Liver (tissue), 9 donors: ENCODE results near the gene PRRC2A. TPM values are rescaled to one million over a fixed set of nuclear protein-coding genes. Genes with fewer than 3 reads are reported as not detected.
"Not testable (repeated sequence)": the region's sequence is repeated elsewhere in the genome, so short reads cannot be mapped to it uniquely, and the experiment has no call there.

Experiments used
- DNase-seq: peaks from one replicate; pipeline ENCODE4 v3.0.0-alpha.2; 2017; ENCODE audit warnings: low spot score
- H3K27ac ChIP-seq, 2 donors: one replicate each; pipeline ENCODE4 v1.7.0; 2013; ENCODE audit warnings: inconsistent platforms in 2 of 2, low read length in 2 of 2, control low read depth in 1 of 2, low read depth in 1 of 2, mild to moderate bottlenecking in 1 of 2
- H3K27me3 ChIP-seq, 4 donors: one replicate each; pipeline versions ENCODE4 v1.6.1 to v1.7.0; 2013; ENCODE audit warnings: low read length in 3 of 4, inconsistent platforms in 1 of 4, mild to moderate bottlenecking in 1 of 4, moderate library complexity in 1 of 4; ENCODE audit not compliant: control insufficient read depth in 4 of 4, insufficient read depth in 4 of 4
- H3K36me3 ChIP-seq, 4 donors: one replicate each; pipeline versions ENCODE4 v1.6.1 to v1.7.0; 2013; ENCODE audit warnings: low read length in 3 of 4, mild to moderate bottlenecking in 3 of 4, low read depth in 1 of 4, moderate library complexity in 1 of 4; ENCODE audit not compliant: control insufficient read depth in 4 of 4, insufficient read depth in 3 of 4
- H3K4me1 ChIP-seq, 4 donors: one replicate each; pipeline versions ENCODE4 v1.6.1 to v1.7.0; 2013; ENCODE audit warnings: low read length in 3 of 4, mild to moderate bottlenecking in 3 of 4, moderate library complexity in 1 of 4; ENCODE audit not compliant: control insufficient read depth in 4 of 4, insufficient read depth in 4 of 4
- H3K4me3 ChIP-seq, 3 donors: one replicate each; pipeline versions ENCODE4 v1.6.1 to v1.7.0; 2013; ENCODE audit warnings: low read length in 3 of 3, control low read depth in 1 of 3, low read depth in 1 of 3, mild to moderate bottlenecking in 1 of 3
- H3K9ac ChIP-seq, 2 donors: one replicate each; pipeline ENCODE4 v1.7.0; 2013; ENCODE audit warnings: low read length in 2 of 2, mild to moderate bottlenecking in 2 of 2, moderate library complexity in 2 of 2, control low read depth in 1 of 2, low read depth in 1 of 2
- H3K9me3 ChIP-seq, 4 donors: one replicate each; pipeline versions ENCODE4 v1.6.1 to v1.7.0; 2013; ENCODE audit warnings: low read length in 3 of 4; ENCODE audit not compliant: control insufficient read depth in 4 of 4
- ATF3 ChIP-seq: IDR thresholded peaks from 2 replicates; pipeline ENCODE4 v1.6.1; 2016; ENCODE audit warnings: antibody characterized with exemption
- CTCF ChIP-seq: fragments of 150-350 bp; IDR thresholded peaks from 2 replicates; pipeline ENCODE4 v1.5.1; 2017; ENCODE audit warnings: improper control_type of control experiment, low read depth, low read length; ENCODE audit not compliant: missing input control
- EGR1 ChIP-seq, 2 donors: IDR thresholded peaks; 2 replicates each; pipeline ENCODE4 v1.6.1; 2016 to 2018; ENCODE audit warnings: antibody characterized with exemption in 2 of 2, low read depth in 2 of 2
- FOXA1 ChIP-seq: IDR thresholded peaks from 2 replicates; pipeline ENCODE4 v1.6.1; 2016; ENCODE audit warnings: antibody characterized with exemption
- FOXA2 ChIP-seq: IDR thresholded peaks from 2 replicates; pipeline ENCODE4 v1.6.1; 2016; ENCODE audit warnings: antibody characterized with exemption
- GABPA ChIP-seq, 2 donors: IDR thresholded peaks in 1 of 2; conservative IDR thresholded peaks in 1 of 2; 2 replicates each; pipeline ENCODE4 v1.6.1; 2016; ENCODE audit warnings: antibody characterized with exemption in 2 of 2, mild to moderate bottlenecking in 1 of 2, moderate library complexity in 1 of 2
- HNF4A ChIP-seq, 2 donors: conservative IDR thresholded peaks; 2 replicates each; pipeline ENCODE4 v1.6.1; 2016; ENCODE audit warnings: antibody characterized with exemption in 2 of 2, mild to moderate bottlenecking in 2 of 2
- HNF4G ChIP-seq: IDR thresholded peaks from 2 replicates; pipeline ENCODE4 v1.6.1; 2016; ENCODE audit warnings: antibody characterized with exemption
- JUND ChIP-seq, 2 donors: IDR thresholded peaks; 2 replicates each; pipeline ENCODE4 v1.6.1; 2016; ENCODE audit warnings: antibody characterized with exemption in 2 of 2
- MAX ChIP-seq: IDR thresholded peaks from 2 replicates; pipeline ENCODE4 v1.6.1; 2016; ENCODE audit warnings: antibody characterized with exemption
- NR2F2 ChIP-seq: IDR thresholded peaks from 2 replicates; pipeline ENCODE4 v1.6.1; 2016; ENCODE audit warnings: antibody characterized with exemption
- RAD21 ChIP-seq, 2 donors: IDR thresholded peaks; 2 replicates each; pipeline ENCODE4 v1.6.1; 2016; ENCODE audit warnings: antibody characterized with exemption in 2 of 2, mild to moderate bottlenecking in 2 of 2
- REST ChIP-seq: IDR thresholded peaks from 2 replicates; pipeline ENCODE4 v1.6.1; 2016; ENCODE audit warnings: antibody characterized with exemption, mild to moderate bottlenecking
- RXRA ChIP-seq, 2 donors: IDR thresholded peaks; 2 replicates each; pipeline ENCODE4 v1.6.1; 2017 to 2018; ENCODE audit warnings: antibody characterized with exemption in 2 of 2, mild to moderate bottlenecking in 1 of 2
- SP1 ChIP-seq: IDR thresholded peaks from 2 replicates; pipeline ENCODE4 v1.6.1; 2018; ENCODE audit warnings: antibody characterized with exemption, mild to moderate bottlenecking
- TAF1 ChIP-seq: conservative IDR thresholded peaks from 2 replicates; pipeline ENCODE4 v1.6.1; 2016; ENCODE audit warnings: antibody characterized with exemption, mild to moderate bottlenecking
- YY1 ChIP-seq: IDR thresholded peaks from 2 replicates; pipeline ENCODE4 v1.6.1; 2016; ENCODE audit warnings: antibody characterized with exemption, mild to moderate bottlenecking
- WGBS: extraction: QIAGEN DNeasy Blood & Tissue Kit; methylation state at CpG from one replicate; pipeline ENCODE4 v1.1.7; 2013; 5-methylcytosine and 5-hydroxymethylcytosine counted together
- polyA plus RNA-seq, 2 donors: library from polyadenylated mRNA; stranded (reverse) in 1 of 2; unstranded in 1 of 2; fragments of 200-250 nt in 1 of 2; fragments of >200 nt in 1 of 2; fragmentation: Nextera tagmentation in 1 of 2; extraction: Ambion mirVana in 1 of 2; gene quantifications; one replicate each; pipeline versions ENCODE4 v1.2.1 to v1.2.3, GENCODE V29; 2013 to 2015
- total RNA-seq, 2 donors: library from RNA; depleted of rRNA; stranded (reverse); fragments of >200 nt; gene quantifications; one replicate each; pipeline ENCODE4 v1.2.3, GENCODE V29; 2014
- TF ChIP-seq, protein P1 (sequence below): IDR thresholded peaks from 2 replicates; pipeline ENCODE4 v1.6.1; 2016; ENCODE audit warnings: antibody characterized with exemption
- donor health status: healthy.
- donor health status: healthy.
- donor health status: healthy.
- donor health status: healthy.
- donor health status: healthy.

The PRRC2A gene
- total and polyA plus RNA-seq, 4 donors: 21.9 to 39.3 (median 29.5) TPM

GRCh38 chr6:31588871-31589650, 31.5 kb upstream of the PRRC2A start (continued):
- TF ChIP-seq CTCF (no peak), EGR1 (IDR thresholded peaks at IDR 0.05; ENCODE audit: low read depth in 2 of 2) (no peak), NR2F2 (no peak), SP1 (no peak), MAX (no peak)

DNA sequence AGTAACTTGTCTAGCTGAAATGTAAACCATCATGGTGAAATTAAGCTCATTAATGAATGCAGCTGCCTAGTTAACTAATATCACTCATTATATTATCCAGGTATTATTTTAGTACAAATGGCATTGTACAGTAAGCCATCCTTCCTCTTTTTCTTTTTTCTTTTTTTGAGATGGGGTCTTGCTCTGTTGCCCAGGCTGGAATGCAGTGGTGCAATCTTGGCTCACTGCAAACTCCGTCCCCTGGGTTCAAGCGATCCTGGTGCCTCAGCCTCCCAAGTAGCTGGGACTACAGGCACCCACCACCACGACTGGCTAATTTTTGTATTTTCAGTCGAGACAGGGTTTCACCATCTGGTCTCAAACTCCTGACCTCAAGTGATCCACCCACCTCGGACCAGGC, 29.8 kb upstream of the PRRC2A start:
- DNase-seq, H3K9ac ChIP-seq, H3K27ac ChIP-seq, H3K27me3 ChIP-seq, H3K4me1 ChIP-seq, H3K36me3 ChIP-seq, H3K9me3 ChIP-seq, H3K4me3 ChIP-seq: not testable (repeated sequence)
- WGBS: 90% methylated on average over 5 of the region's 5 CpGs

GRCh38 chr6:31592396-31592771, 28.1 kb upstream of the PRRC2A start:
- Histone ChIP-seq H3K36me3 (no peaks in the 10 kb centered on the region), H3K27ac (no peak overlapping the region), H3K27me3 (no peaks in the 10 kb centered on the region), H3K4me3 (no peak overlapping the region), H3K4me1 (peaks cover 0 to 3% (median 0%) of the 10 kb centered on the region in 4 donors), H3K9ac (no peak overlapping the region), H3K9me3 (no peaks in the 10 kb centered on the region)
- 90% methylated on average over 7 of the region's 7 CpGs for WGBS
- DNase-seq: no peak
- TF ChIP-seq YY1 (no peak), RAD21 (IDR thresholded peaks at IDR 0.05) (no peak), FOXA2 (no peak), CTCF (no peak), TAF1 (no peak), HNF4A (conservative IDR thresholded peaks at IDR 0.05) (no peak), FOXA1 (no peak), REST (no peak), ATF3 (no peak), HNF4G (no peak), EGR1 (IDR thresholded peaks at IDR 0.05; ENCODE audit: low read depth in 2 of 2) (no peak), GABPA (IDR thresholded peaks at IDR 0.05 in 1 of 2, conservative IDR thresholded peaks at IDR 0.05 in 1 of 2) (no peak), SP1 (no peak), MAX (no peak), NR2F2 (no peak), JUND (IDR thresholded peaks at IDR 0.05) (no peak), RXRA (IDR thresholded peaks at IDR 0.05) (no peak)
- TF ChIP-seq, protein P1, sequence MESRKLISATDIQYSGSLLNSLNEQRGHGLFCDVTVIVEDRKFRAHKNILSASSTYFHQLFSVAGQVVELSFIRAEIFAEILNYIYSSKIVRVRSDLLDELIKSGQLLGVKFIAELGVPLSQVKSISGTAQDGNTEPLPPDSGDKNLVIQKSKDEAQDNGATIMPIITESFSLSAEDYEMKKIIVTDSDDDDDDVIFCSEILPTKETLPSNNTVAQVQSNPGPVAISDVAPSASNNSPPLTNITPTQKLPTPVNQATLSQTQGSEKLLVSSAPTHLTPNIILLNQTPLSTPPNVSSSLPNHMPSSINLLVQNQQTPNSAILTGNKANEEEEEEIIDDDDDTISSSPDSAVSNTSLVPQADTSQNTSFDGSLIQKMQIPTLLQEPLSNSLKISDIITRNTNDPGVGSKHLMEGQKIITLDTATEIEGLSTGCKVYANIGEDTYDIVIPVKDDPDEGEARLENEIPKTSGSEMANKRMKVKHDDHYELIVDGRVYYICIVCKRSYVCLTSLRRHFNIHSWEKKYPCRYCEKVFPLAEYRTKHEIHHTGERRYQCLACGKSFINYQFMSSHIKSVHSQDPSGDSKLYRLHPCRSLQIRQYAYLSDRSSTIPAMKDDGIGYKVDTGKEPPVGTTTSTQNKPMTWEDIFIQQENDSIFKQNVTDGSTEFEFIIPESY: no peak
